CD4-positive, CD25-positive, alpha-beta regulatory T cell (primary cell): ENCODE data around the gene FXYD1. TPM values are rescaled to one million over a fixed set of nuclear protein-coding genes. Genes with fewer than 3 reads are reported as not detected.
"Not testable (repeated sequence)": the region's sequence is repeated elsewhere in the genome, so short reads cannot be mapped to it uniquely, and the experiment has no call there.

Experiments
- ATAC-seq, 2 donors: fragments of 150-1000 bp; cut with Tn5 transposase; one replicate each; pipeline ENCODE4 v1.10.0; 2021; ENCODE audit warnings: low read depth in 2 of 2, moderate number of reproducible peaks in 2 of 2, moderate library complexity in 1 of 2
- DNase-seq, 3 donors: peaks; one replicate each; pipeline versions ENCODE4 v3.0.0 to v3.0.0-alpha.2; 2012 to 2022; ENCODE audit warnings: mixed read lengths in 1 of 3
- H3K27ac ChIP-seq: one replicate; pipeline ENCODE4 v1.7.0; 2013; ENCODE audit warnings: mild to moderate bottlenecking, low read length; ENCODE audit not compliant: insufficient read depth, poor library complexity, severe bottlenecking
- H3K27me3 ChIP-seq: one replicate; pipeline ENCODE4 v1.7.0; 2013; ENCODE audit warnings: low read length; ENCODE audit not compliant: control insufficient read depth, insufficient read depth
- H3K36me3 ChIP-seq: one replicate; pipeline ENCODE4 v1.7.0; 2013; ENCODE audit warnings: mild to moderate bottlenecking, low read length, moderate library complexity; ENCODE audit not compliant: control insufficient read depth, insufficient read depth
- H3K4me1 ChIP-seq: 2 replicates; pipeline ENCODE4 v1.7.0; 2013; ENCODE audit warnings: mild to moderate bottlenecking, low read length; ENCODE audit not compliant: insufficient read depth, control insufficient read depth, poor library complexity, severe bottlenecking
- H3K4me3 ChIP-seq: one replicate; pipeline ENCODE4 v1.7.0; 2013; ENCODE audit warnings: low read depth, mild to moderate bottlenecking, low read length, moderate library complexity
- H3K9me3 ChIP-seq, 2 experiments: 1 replicate in 1 of 2; 2 replicates in 1 of 2; pipeline ENCODE4 v1.7.0; 2013; ENCODE audit warnings: low read length in 2 of 2, mild to moderate bottlenecking in 1 of 2, moderate library complexity in 1 of 2; ENCODE audit not compliant: control insufficient read depth in 2 of 2
- H3K27ac Mint-ChIP-seq, 3 donors: one replicate each; pipeline ENCODE4 v1.8.0; 2020 to 2022; ENCODE audit warnings: mild to moderate bottlenecking in 3 of 3, mixed read lengths in 3 of 3, moderate library complexity in 2 of 3
- H3K27me3 Mint-ChIP-seq: one replicate; pipeline ENCODE4 v1.8.0; 2022; ENCODE audit warnings: mild to moderate bottlenecking, mixed read lengths
- H3K36me3 Mint-ChIP-seq: one replicate; pipeline ENCODE4 v1.8.0; 2020; ENCODE audit warnings: mixed read lengths
- H3K4me1 Mint-ChIP-seq, 4 donors: one replicate each; pipeline ENCODE4 v1.8.0; 2020 to 2022; ENCODE audit warnings: mixed read lengths in 4 of 4, mild to moderate bottlenecking in 1 of 4
- H3K4me3 Mint-ChIP-seq, 4 donors: one replicate each; pipeline ENCODE4 v1.8.0; 2020 to 2022; ENCODE audit warnings: mild to moderate bottlenecking in 4 of 4, mixed read lengths in 4 of 4, moderate library complexity in 3 of 4
- H3K9me3 Mint-ChIP-seq, 7 donors: one replicate each; pipeline ENCODE4 v1.8.0; 2020 to 2022; ENCODE audit warnings: mixed read lengths in 7 of 7, mild to moderate bottlenecking in 3 of 7, moderate library complexity in 2 of 7
- polyA plus RNA-seq, 4 donors: library from polyadenylated mRNA; unstranded; fragments of 300-500 nt; fragmentation: Illumina TruSeq; gene quantifications; one replicate each; pipeline ENCODE4 v1.2.3, GENCODE V29; 2021
- total RNA-seq: library from RNA; stranded (reverse); gene quantifications from one replicate; pipeline ENCODE4 v1.2.3, GENCODE V29; 2022

The FXYD1 gene
- total and polyA plus RNA-seq, 5 donors from 2014 or later = 1.6 to 3.7 (median 2.6) TPM

DNA sequence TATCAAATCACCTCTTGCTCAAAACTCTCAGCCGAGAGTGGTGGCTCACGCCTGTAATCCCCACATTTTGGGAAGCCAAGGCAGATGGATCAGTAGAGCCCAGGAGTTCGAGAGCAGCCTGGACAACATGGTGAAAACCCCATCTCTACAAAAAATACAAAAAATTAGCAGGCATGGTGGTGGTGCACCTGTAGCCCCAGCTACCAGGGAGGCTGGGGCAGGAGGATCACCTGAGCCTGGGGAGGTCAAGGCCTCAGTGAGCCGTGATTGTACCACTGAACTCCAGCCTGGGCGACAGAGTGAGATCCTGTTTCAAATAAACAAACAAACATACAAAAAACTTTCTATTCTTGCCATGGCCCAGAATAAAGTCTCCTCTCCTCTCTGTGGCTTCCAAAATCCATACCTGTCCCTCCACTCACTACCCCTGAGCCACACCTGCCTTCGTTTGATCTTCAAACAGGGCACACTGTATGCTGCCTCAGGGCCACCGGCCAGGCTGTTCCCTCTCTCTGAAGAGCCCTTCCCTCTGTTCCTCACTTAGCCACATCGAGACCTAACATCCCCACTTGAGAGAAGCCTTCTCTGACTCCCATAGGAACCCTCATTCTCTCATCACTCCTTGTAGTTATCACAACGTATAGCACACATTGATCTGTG lies 10.1 kb upstream of the FXYD1 start:
- Histone ChIP-seq H3K4me3 (no peak overlapping the region), H3K27ac (no peak overlapping the region), H3K9me3 (no peaks in the 10 kb centered on the region), H3K4me1 (peaks cover 9% of the 10 kb centered on the region), H3K27me3 (no peaks in the 10 kb centered on the region), H3K36me3 (no peaks in the 10 kb centered on the region)
- peaks cover 5% of the 10 kb centered on the region for H3K27me3 Mint-ChIP-seq
- no peak overlapping the region for H3K4me3 Mint-ChIP-seq
- H3K36me3 Mint-ChIP-seq = peaks cover 3% of the 10 kb centered on the region
- no peak for DNase-seq
- peaks cover 0 to 11% (median 0%) of the 10 kb centered on the region in 7 donors for H3K9me3 Mint-ChIP-seq
- peak overlapping the region in 2 of 3 donors; percentile 15 to 82 for H3K27ac Mint-ChIP-seq
- ATAC-seq = no peak
- peaks cover 0 to 20% (median 6%) of the 10 kb centered on the region in 4 donors for H3K4me1 Mint-ChIP-seq

DNA sequence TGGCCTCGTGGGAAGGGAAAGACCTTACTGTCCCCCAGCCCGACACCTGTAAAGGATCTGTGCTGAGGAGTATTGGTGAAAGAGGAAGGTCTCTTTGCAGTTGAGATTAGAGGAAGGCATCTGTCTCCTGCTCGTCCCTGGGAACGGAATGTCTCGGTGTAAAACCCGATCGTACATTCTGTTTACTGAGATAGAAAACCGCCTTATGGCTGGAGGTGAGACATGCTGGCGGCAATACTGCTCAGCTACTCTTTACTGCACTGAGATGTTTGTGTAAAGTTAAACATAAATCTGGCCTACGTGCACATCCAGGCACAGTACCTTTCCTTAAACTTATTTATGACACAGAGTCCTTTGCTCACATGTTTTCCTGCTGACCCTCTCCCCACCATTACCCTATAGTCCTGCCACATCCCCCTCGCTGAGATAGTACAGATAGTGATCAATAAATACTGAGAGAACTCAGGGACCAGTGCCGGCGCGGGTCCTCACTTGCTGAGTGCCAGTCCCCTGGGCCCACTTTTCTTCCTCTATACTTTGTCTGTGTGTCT lies 8.8 kb upstream of the FXYD1 start:
- H3K36me3 ChIP-seq, H3K4me1 ChIP-seq, ATAC-seq, H3K4me3 Mint-ChIP-seq, H3K4me1 Mint-ChIP-seq, DNase-seq, H3K9me3 ChIP-seq, H3K27ac Mint-ChIP-seq, H3K27ac ChIP-seq, H3K27me3 ChIP-seq, H3K36me3 Mint-ChIP-seq, H3K27me3 Mint-ChIP-seq, H3K4me3 ChIP-seq: not testable (repeated sequence)
- peaks cover 0 to 11% (median 1%) of the 10 kb centered on the region in 7 donors for H3K9me3 Mint-ChIP-seq

DNA sequence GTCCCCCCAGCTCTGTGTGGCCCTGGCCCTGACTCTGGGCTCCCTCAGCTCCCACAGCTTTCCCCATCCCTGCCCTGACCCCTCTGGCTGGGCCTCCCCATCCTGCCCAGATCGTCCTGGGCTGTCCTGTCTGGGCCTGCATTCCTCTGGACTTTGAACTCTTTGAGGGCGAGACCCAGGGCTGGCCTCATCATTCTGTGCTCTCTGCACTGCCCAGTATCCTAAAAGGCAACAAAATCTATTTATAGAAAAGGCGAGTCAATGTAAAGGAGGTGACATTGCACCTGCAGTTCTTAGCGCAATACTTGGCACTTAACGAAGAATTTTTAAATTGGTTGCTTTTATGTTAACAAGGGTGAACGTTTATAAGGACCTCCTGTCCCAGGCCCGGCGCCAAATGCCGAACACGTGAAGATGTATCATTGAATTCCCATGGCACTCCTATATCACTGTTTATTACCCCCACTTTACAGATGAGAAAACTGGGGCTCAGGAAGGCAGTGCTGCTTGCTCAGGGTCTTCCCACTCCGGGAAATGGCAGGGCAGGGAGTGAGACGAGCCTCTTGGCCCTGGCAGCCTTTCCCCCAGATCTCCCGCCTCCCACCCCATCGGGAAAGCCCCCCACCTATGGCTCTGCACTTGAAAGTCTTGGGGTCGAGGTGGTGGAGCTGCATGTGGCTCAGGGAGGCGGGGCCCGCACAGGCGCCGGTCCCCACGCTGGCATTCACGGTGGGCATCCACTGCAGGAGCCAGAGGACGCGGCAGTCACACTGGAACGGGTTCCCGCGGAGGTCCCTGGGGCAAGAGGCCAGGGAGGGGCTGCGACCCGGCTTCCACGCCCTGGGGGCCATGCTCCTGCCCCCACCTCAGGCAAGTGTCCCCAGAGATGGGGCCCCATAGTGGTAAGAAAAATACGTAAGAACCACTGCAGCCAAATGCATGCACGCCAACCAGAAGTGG lies 7.6 kb upstream of the FXYD1 start:
- no peaks in the 10 kb centered on the region for H3K4me1 ChIP-seq
- no peak overlapping the region for H3K4me3 Mint-ChIP-seq
- no peak for DNase-seq
- H3K36me3 ChIP-seq = no peaks in the 10 kb centered on the region
- H3K9me3 ChIP-seq = no peaks in the 10 kb centered on the region
- no peak overlapping the region for H3K27ac ChIP-seq
- no peaks in the 10 kb centered on the region for H3K36me3 Mint-ChIP-seq
- no peaks in the 10 kb centered on the region for H3K27me3 ChIP-seq
- peaks cover 0 to 8% (median 4%) of the 10 kb centered on the region in 4 donors for H3K4me1 Mint-ChIP-seq
- H3K27me3 Mint-ChIP-seq = peaks cover 5% of the 10 kb centered on the region
- H3K4me3 ChIP-seq = no peak overlapping the region
- ATAC-seq = no peak
- no peak overlapping the region for H3K27ac Mint-ChIP-seq
- peaks cover 0 to 11% (median 1%) of the 10 kb centered on the region in 7 donors for H3K9me3 Mint-ChIP-seq

DNA sequence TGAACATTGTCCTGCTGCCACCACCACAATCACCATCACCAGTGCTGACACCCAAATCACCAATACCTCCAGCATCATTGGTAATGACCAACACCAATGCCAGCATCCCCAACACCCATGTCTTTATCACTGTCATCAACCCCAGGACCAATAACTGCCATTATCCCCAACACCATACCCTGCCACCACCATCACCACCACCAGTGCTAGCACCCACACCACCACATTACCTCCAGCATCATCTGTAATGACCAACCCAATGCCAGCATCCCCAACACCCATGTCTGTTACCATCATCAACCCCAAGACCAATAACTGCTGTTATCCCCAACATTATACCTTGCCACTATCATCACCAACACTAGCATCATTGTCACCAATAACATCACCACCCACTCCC lies 6.4 kb upstream of the FXYD1 start:
- peaks cover 5% of the 10 kb centered on the region for H3K27me3 Mint-ChIP-seq
- no peaks in the 10 kb centered on the region for H3K36me3 Mint-ChIP-seq
- Histone ChIP-seq H3K4me1 (no peaks in the 10 kb centered on the region), H3K4me3 (no peak overlapping the region), H3K9me3 (no peaks in the 10 kb centered on the region), H3K36me3 (no peaks in the 10 kb centered on the region), H3K27ac (no peak overlapping the region), H3K27me3 (no peaks in the 10 kb centered on the region)
- no peak for ATAC-seq
- H3K4me3 Mint-ChIP-seq = no peak overlapping the region
- no peak overlapping the region for H3K27ac Mint-ChIP-seq
- H3K9me3 Mint-ChIP-seq = peaks cover 0 to 11% (median 1%) of the 10 kb centered on the region in 7 donors
- H3K4me1 Mint-ChIP-seq = peaks cover 0 to 8% (median 4%) of the 10 kb centered on the region in 4 donors
- DNase-seq = no peak

DNA sequence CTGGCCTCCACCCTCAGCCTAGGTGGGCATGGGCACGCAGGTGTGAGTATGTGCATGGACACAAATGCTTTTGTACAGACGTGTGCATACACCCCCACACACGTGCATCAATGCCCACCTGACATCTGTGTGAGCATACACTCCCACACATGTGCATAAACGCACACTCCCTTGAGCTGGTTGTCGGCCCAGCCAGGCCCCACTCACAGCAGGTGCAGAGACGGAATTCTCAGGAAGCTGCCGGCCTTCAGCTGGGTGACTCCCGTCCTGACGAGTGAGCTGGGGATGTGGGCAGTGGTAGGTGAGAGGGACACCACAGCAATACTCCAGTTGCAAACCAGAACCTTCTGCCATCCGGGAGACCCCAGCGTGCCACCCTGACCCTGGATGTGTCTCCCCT lies 4.8 kb upstream of the FXYD1 start:
- peaks cover 0 to 11% (median 0%) of the 10 kb centered on the region in 7 donors for H3K9me3 Mint-ChIP-seq
- no peak overlapping the region for H3K4me3 ChIP-seq
- no peaks in the 10 kb centered on the region for H3K27me3 ChIP-seq
- no peaks in the 10 kb centered on the region for H3K27me3 Mint-ChIP-seq
- H3K36me3 Mint-ChIP-seq = no peaks in the 10 kb centered on the region
- no peaks in the 10 kb centered on the region for H3K4me1 ChIP-seq
- H3K4me1 Mint-ChIP-seq = peaks cover 0 to 8% (median 4%) of the 10 kb centered on the region in 4 donors
- no peak overlapping the region for H3K4me3 Mint-ChIP-seq
- no peak overlapping the region for H3K27ac Mint-ChIP-seq
- DNase-seq (no peak), ATAC-seq (no peak)
- no peaks in the 10 kb centered on the region for H3K9me3 ChIP-seq
- no peak overlapping the region for H3K27ac ChIP-seq
- H3K36me3 ChIP-seq = no peaks in the 10 kb centered on the region

DNA sequence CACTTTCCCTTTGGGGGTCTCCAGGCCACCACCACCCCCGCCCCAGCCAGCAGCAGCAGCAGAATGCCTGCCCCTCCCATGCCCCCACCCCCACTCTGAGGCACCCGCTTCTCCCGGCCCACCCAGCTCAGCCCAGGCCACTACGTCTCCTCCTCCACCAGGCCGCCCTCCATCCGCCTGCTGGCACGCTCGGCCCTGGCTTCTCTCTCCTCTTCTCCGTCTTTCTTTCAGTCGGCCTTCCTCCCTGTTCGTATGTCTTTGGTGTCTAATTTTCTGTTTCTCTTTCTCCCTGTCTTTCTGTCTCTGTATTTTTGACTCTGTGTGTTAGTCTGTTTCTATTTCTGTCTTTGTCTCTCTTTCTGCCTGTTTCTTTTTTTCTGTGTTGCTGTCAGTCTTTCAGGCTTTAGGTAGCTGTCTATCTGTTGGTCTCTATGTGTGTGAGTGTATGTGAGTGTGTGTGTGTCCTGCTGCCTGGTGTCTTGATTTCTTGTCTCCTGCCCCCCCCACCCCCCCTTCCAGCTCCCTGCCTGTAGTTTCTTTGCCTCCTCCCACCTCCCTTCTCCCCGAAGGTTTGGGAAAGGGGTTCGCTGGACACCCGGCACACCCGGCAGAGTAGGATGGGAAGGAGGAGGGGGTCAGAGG lies 3.9 kb upstream of the FXYD1 start, which contains the start of gene LGI4:
Gene LGI4 (minus strand): TSS at position 459 of the 642 bp plus-strand sequence. CDS start 379 bp downstream, at position 80.
- Mint-ChIP-seq H3K9me3 (peaks cover 0 to 11% (median 0%) of the 10 kb centered on the region in 7 donors), H3K4me3 (no peak within 1 kb of the TSS), H3K4me1 (peaks cover 0 to 8% (median 4%) of the 10 kb centered on the region in 4 donors)

DNA sequence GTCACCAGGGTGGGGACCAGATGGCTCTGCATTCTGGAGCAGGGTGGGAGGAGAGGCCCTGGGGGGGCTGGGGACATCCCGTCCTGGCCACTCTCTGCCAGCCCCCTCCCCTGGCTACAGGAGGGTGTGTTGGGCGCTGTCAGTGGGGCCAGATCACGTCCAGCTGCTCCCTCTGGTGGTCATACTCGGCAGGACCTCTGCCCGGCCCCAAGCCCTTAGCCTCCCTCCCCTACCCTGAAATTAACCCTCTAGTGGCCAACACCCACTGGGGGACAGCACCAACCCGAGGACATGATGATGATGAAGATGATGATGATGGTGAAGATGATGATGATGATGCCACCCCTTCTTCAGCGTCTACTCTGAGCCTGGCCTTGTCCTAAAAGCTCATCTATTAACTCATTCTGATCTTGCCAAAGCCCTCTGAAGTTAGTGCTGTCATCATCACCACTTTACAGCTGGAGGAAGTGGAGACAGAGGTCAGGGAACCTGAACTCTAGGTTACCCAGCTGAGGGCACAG lies 3.2 kb upstream of the FXYD1 start:
- Histone ChIP-seq H3K27ac (no peak overlapping the region), H3K27me3 (no peaks in the 10 kb centered on the region), H3K36me3 (no peaks in the 10 kb centered on the region), H3K9me3 (no peaks in the 10 kb centered on the region), H3K4me1 (peaks cover 3% of the 10 kb centered on the region), H3K4me3 (no peak overlapping the region)
- H3K4me1 Mint-ChIP-seq = peaks cover 0 to 8% (median 4%) of the 10 kb centered on the region in 4 donors
- no peaks in the 10 kb centered on the region for H3K27me3 Mint-ChIP-seq
- H3K4me3 Mint-ChIP-seq = no peak overlapping the region
- H3K36me3 Mint-ChIP-seq = no peaks in the 10 kb centered on the region
- H3K27ac Mint-ChIP-seq = peak overlapping the region in 1 of 3 donors; percentile 24
- ATAC-seq (peak; percentile 65 to 78), DNase-seq (peak; percentile 42 to 69 (median 54))
- H3K9me3 Mint-ChIP-seq = peaks cover 0 to 11% (median 0%) of the 10 kb centered on the region in 7 donors

More for the DNA sequence above, 3.9 kb upstream of the FXYD1 start, which contains the start of gene LGI4:
- ATAC-seq (no peak), DNase-seq (no peak)
- Histone ChIP-seq H3K27me3 (no peaks in the 10 kb centered on the region), H3K9me3 (no peaks in the 10 kb centered on the region), H3K4me1 (no peaks in the 10 kb centered on the region), H3K27ac (no peak within 1 kb of the TSS), H3K4me3 (no peak within 1 kb of the TSS), H3K36me3 (no peaks in the 10 kb centered on the region)
- Mint-ChIP-seq H3K36me3 (no peaks in the 10 kb centered on the region), H3K27me3 (no peaks in the 10 kb centered on the region), H3K27ac (peak within 1 kb of the TSS in 2 of 3 donors; percentile 24 to 64)
